Liver (tissue), 3 donors: ENCODE results near the gene TIMMDC1.

Experiments used
- ATF3 ChIP-seq: IDR thresholded peaks from 2 replicates; pipeline ENCODE4 v1.6.1; 2016; ENCODE audit warnings: antibody characterized with exemption
- CTCF ChIP-seq: fragments of 150-350 bp; IDR thresholded peaks from 2 replicates; pipeline ENCODE4 v1.5.1; 2017; ENCODE audit warnings: improper control_type of control experiment, low read depth, low read length; ENCODE audit not compliant: missing input control
- FOXA2 ChIP-seq: IDR thresholded peaks from 2 replicates; pipeline ENCODE4 v1.6.1; 2016; ENCODE audit warnings: antibody characterized with exemption
- HNF4A ChIP-seq, 2 donors: conservative IDR thresholded peaks; 2 replicates each; pipeline ENCODE4 v1.6.1; 2016; ENCODE audit warnings: antibody characterized with exemption in 2 of 2, mild to moderate bottlenecking in 2 of 2
- MAX ChIP-seq: IDR thresholded peaks from 2 replicates; pipeline ENCODE4 v1.6.1; 2016; ENCODE audit warnings: antibody characterized with exemption
- RAD21 ChIP-seq, 2 donors: IDR thresholded peaks; 2 replicates each; pipeline ENCODE4 v1.6.1; 2016; ENCODE audit warnings: antibody characterized with exemption in 2 of 2, mild to moderate bottlenecking in 2 of 2
- RXRA ChIP-seq, 2 donors: IDR thresholded peaks; 2 replicates each; pipeline ENCODE4 v1.6.1; 2017 to 2018; ENCODE audit warnings: antibody characterized with exemption in 2 of 2, mild to moderate bottlenecking in 1 of 2
- donor health status: healthy.
- donor health status: healthy.

- no peak for TF ChIP-seq CTCF
- TF ChIP-seq RXRA (IDR thresholded peaks at IDR 0.05) = no peak
- no peak for TF ChIP-seq MAX
- no peak for TF ChIP-seq ATF3
- no peak for TF ChIP-seq HNF4A (conservative IDR thresholded peaks at IDR 0.05)
- no peak for TF ChIP-seq FOXA2
- no peak for TF ChIP-seq RAD21 (IDR thresholded peaks at IDR 0.05)
Measured at GRCh38 chr3:119469418-119470189, 28.7 kb upstream of the TIMMDC1 start.
